Fibroblast of the aortic adventitia (primary cell): Measurements from ENCODE around the gene ZBTB7B. TPM values are rescaled to one million over a fixed set of nuclear protein-coding genes. Genes with fewer than 3 reads are reported as not detected.

ENCODE experiments used
- DNase-seq: peaks from one replicate; pipeline ENCODE4 v3.0.0-alpha.2; 2010; ENCODE audit warnings: low read depth
- H3K4me3 ChIP-seq: 2 replicates; pipeline ENCODE4 v1.5.1; 2011; ENCODE audit warnings: low read depth, mild to moderate bottlenecking, control low read depth, low read length, moderate library complexity
- total RNA-seq: library from RNA; depleted of rRNA; stranded (reverse); fragments of >200 nt; gene quantifications from 2 replicates; pipeline ENCODE4 v1.2.3, GENCODE V29; 2012; ENCODE audit warnings: low replicate concordance
- TF ChIP-seq, protein P1 (sequence below): IDR thresholded peaks from 2 replicates; pipeline ENCODE4 v1.5.1; 2011; ENCODE audit warnings: mild to moderate bottlenecking, low read length, control low read depth, inconsistent platforms; ENCODE audit not compliant: insufficient read depth

The ZBTB7B gene
- total RNA-seq, 1 donor, result 15.4 TPM

DNA sequence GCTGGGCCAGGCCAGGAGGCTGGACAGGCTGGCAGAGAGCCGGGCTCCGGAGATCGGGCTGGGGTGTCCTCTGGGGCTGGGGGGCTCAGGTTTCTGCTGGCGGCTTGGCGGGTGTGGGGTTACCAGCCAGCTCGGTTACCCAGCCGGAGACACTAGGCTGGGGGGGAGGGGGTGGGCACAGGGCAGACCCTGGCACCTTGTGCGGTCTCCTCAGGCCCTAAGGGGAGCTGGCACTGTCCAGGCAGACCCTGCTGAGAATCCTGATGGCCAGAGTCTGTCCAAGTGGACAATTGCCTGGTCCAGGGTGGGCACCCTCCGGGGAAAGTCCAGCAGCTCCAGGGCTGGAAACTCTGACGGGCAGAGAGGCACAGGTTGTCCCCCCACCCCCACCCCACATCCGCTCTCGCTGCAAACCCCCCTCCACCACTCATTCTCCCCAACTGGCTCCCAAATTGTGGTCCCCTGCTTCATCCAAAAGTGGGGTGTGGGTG, 6.7 kb downstream of the ZBTB7B start:
- H3K4me3 ChIP-seq, result no peak overlapping the region
- DNase-seq, result no peak
- TF ChIP-seq, protein P1, sequence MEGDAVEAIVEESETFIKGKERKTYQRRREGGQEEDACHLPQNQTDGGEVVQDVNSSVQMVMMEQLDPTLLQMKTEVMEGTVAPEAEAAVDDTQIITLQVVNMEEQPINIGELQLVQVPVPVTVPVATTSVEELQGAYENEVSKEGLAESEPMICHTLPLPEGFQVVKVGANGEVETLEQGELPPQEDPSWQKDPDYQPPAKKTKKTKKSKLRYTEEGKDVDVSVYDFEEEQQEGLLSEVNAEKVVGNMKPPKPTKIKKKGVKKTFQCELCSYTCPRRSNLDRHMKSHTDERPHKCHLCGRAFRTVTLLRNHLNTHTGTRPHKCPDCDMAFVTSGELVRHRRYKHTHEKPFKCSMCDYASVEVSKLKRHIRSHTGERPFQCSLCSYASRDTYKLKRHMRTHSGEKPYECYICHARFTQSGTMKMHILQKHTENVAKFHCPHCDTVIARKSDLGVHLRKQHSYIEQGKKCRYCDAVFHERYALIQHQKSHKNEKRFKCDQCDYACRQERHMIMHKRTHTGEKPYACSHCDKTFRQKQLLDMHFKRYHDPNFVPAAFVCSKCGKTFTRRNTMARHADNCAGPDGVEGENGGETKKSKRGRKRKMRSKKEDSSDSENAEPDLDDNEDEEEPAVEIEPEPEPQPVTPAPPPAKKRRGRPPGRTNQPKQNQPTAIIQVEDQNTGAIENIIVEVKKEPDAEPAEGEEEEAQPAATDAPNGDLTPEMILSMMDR, result no peak

DNA sequence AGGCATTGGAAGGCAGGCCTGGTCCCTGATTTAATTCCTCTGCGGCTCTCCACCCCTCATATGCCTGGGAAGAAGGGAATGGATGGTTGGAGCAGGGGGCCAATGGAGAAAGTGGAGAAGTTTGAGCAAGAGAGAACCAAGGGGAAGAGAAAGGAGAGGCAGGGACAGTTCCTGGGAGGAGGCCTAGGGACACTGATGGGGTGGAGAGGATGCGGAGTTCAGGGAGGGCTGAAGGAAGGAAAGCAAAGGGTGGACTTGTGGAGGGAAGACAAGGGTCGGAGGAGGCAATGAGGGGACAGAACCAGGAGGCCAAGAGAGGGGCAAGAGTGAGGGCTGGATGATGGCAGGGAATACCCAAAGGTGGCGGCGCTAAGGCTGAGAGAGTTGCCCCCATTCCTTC, 7.1 kb downstream of the ZBTB7B start:
- no peak overlapping the region for H3K4me3 ChIP-seq
- no peak for DNase-seq
- TF ChIP-seq, protein P1, result no peak

DNA sequence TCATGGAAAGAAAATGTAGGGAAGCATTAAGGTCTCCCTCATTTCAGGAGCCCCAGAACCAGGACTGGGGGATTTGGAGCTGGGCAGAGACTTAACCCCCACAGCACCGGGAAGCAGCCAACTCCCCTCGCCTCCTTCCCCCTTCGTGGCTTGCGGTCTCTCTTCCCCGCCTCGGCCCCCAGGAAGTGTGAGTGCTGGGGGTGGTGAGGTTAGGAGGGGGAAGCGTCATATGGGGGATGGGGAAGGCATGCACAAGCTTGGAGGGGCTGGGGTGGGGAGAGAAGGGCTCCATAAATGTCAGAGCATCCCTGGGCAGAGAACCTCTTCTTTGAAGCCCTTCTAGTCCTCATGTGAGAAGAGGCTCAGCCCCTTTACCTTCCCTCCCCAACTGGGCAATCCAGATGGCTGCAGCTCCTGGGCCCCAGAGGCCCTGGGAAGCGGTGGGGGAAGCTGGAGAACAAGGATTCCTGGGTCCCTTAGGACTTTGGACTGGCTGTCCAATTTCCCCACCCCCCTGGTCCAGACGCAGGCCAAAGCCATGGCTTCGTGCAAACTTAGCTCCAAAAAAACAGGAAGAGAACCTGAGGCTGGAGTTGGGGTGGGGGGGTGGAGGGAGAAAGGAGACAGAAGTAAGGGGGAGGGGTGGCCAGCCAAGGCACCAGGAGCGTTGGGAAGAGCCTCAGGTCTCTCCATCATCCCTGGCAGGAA, 7.8 kb downstream of the ZBTB7B start:
- H3K4me3 ChIP-seq, result no peak overlapping the region
- no peak for DNase-seq
- TF ChIP-seq, protein P1, result no peak

DNA sequence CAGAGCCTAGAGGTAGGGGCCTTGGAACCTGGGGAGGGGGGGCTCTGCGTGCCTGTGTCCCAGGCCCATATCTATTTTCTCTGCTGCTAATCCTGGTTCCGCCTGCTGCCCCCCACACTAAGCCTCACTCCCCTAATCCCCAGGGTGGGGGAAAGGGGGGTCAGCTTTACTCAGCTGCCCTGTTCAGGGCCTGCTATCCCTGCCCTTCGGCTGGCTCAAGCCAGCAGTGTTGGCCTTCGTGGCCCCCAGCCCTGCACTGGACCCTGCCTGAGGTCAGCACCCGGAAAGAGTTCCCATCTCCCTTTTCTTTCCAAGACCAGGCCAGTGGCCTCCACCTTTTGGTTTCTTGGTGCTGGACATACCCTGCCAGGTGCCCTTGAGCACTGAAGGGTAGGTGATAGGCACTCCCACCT, 8.4 kb downstream of the ZBTB7B start:
- no peak overlapping the region for H3K4me3 ChIP-seq
- no peak for DNase-seq
- TF ChIP-seq, protein P1, result no peak

DNA sequence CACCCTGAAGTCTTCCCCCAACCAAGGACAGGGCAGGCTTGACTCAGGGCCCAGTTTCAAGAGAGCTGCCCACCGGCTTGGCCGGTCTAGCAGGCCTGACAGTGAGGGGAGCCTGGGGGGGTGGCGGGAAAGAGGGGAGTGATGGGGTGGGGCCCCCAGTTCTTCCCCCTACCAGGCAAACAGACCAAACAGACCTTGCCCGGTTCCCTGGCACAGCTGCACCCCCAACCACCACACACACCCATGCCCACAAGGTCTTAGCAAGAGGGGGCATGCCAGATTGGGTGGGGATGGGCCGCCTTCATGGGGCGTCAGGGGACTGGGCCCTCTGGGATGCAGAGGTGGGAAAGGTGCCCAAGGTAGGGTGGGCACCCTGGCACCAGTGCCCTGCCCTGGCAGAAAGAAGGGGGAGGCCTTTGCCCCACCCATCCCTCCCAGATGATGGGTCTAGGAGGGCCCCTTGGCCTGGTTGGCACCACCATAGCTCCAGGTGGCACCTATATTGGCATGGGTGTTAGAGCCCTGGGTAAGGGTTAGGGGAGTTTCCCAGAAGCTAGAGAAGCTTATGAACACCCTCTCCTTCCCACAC, 8.9 kb downstream of the ZBTB7B start:
- no peak for DNase-seq
- no peak overlapping the region for H3K4me3 ChIP-seq
- TF ChIP-seq, protein P1, result no peak

DNA sequence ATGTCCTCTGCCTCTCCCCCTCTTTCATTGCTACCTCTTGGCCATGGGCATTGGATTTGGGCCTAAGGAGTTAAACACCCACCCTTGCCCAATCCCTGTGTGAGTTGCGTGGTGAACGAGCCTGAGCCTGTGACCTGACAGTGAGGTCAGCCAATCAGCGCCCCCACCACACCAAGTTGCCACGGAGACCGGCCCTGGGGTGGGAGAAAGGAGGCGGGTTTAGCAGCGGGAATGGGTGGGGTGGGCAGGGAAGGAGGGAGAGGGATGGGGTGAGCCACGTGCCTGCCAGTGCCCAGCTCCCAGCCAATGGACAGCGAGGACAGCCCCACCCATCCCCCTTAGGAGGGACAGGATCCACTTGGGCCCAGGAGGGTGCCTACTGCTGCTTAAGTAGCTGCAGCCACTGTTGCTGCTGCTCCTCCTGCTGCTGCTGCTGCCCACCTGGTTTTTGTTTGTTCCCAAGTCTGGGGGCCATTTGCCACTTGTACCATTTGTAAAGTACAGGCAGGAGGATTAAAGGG, 9.5 kb downstream of the ZBTB7B start:
- TF ChIP-seq, protein P1, result no peak
- no peak overlapping the region for H3K4me3 ChIP-seq
- peak; percentile 67 for DNase-seq
